GM19372 (cell line): ENCODE measurements around the gene OXT.
"Not testable (repeated sequence)": the region's sequence is repeated elsewhere in the genome, so short reads cannot be mapped to it uniquely, and the experiment has no call there.

Experiments
- ATAC-seq: cut with Tn5 transposase; IDR thresholded peaks from one replicate; pipeline ENCODE4 v1.9.1; 2021; ENCODE audit warnings: mild to moderate bottlenecking, low read depth, moderate library complexity; ENCODE audit not compliant: unreplicated experiment

OXT gene

GRCh38 chr20:3071610-3072529 lies at the start of gene OXT:
TSS of gene OXT (plus strand) at chr20:3071620. CDS start at chr20:3071656, 36 bp downstream.
- no peak for ATAC-seq

- ATAC-seq: no peak
Observed at GRCh38 chr20:3021777-3022176, 49.6 kb upstream of the OXT start.

DNA sequence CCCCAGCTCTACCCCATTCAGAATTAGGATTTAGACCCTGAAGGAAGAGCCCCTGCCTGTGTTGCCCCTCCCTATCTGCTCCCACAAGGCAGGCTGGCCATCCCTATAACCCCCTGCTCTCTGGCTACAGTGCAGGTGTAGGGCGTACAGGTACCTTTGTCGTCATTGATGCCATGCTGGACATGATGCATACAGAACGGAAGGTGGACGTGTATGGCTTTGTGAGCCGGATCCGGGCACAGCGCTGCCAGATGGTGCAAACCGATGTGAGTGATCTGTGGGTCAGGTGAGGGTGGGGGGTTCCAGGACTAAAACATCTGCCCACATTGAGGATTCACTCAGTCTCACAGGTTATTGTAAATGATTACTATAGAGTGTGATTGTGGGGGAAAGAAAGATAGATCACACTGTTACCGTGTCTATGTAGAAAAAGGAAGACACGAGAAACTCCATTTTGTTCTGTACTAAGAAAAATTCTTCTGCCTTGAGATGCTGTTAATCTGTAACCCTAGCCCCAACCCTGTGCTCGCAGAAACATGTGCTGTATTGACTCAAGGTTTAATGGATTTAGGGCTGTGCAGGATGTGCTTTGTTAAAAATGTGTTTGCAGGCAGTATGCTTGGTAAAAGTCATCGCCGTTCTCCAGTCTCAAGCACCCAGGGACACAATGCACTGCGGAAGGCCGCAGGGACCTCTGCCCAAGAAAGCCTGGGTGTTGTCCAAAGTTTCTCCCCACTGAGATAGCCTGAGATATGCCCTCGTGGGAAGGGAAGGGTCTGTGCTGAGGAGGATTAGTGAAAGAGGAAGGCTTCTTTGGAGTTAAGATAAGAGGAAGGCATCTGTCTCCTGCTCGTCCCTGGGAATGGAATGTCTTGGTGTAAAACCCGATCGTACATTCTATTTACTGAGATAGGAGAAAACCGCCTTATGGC lies 48.6 kb upstream of the OXT start:
- not testable (repeated sequence) for ATAC-seq

DNA sequence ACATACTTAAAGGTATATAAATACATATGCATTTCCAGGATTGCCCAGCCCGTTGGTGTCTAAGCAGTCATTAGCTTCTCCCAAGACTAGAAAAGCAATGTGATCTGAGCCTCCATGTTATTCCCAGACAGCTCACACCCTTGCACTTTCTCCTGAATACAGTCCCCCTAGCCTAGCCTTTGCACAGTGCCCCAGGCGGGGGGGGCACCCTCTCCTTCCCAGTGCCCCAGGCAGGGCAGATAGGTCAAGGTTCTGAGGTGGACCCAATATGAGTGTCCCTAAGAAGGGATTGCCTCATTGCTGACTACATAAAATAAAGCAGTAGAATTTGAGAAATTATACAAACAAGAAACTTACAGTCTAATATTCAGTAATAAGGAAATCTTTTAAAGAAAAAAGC lies 43.4 kb upstream of the OXT start:
- ATAC-seq: no peak

DNA sequence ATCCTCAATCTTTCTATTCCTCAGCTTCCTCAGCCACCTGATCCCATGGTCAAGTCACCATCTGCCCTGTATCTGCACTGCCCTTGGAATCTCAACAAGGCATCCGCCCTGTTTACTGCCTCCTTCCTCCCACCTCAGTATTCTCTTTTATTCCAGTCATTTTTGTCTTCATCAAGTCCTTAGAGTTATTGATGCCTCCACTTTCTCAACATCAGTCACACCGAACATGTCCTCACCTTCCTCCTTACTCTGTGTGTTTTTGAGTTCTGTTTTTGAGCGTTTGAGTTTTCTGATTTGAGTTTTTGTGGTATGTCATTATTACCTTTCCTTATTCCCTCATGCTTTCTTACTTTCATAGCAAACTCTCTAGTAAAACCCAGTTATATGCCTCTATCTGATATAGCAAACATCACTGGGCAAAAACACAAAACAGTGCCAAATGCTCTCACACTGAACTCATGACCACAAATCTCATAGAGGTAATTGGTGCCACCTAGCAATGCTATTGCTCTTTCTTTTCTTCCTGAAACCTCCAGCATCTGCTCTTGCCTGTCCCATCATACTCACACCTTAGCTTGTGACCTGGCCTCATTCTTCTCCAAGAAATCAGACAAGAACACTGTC lies 39.8 kb upstream of the OXT start:
- no peak for ATAC-seq

- no peak for ATAC-seq
Observed at GRCh38 chr20:3032624-3033023, 38.8 kb upstream of the OXT start.

DNA sequence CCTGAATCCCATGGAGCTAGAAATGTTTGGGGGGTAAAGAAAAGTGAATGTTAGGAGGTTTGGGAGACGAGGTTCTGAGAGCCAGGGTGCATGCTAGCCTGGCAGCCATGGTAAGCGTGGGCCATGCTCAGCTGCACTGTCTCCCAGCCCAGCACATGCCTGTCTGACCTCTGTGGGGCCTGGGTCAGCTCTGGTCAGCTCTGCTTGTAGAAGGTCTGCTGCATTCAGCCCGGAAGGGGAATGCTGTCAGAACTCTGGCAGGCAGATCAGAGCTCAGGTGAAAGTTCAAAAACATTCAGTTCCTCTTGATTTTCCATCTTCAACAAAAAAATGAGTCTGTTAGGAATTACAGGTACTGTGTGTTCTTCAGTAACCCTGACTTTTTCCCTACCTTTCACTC lies 33.8 kb upstream of the OXT start:
- ATAC-seq: no peak

- no peak for ATAC-seq
Observed at GRCh38 chr20:3038454-3038853, 33.0 kb upstream of the OXT start.

DNA sequence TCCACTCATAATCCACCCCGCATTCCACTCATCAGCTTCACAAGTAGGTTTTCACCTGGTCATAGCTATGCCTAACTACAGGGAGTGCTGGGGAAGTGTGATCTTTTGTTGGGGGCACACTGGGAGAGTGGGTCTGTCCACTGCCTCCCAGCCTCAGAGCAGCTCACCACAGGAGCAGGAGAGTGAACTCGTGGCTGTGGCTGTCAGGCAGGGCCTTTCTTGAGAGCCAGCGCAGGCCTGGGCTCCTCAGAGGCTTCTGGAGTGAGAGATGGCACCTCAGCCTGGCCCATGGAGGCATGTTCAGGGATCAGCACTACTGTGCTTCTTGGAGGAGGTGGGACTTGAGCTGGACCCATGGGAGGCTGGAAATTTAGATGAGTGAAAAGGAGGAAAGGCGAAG lies 32.0 kb upstream of the OXT start:
- no peak for ATAC-seq

DNA sequence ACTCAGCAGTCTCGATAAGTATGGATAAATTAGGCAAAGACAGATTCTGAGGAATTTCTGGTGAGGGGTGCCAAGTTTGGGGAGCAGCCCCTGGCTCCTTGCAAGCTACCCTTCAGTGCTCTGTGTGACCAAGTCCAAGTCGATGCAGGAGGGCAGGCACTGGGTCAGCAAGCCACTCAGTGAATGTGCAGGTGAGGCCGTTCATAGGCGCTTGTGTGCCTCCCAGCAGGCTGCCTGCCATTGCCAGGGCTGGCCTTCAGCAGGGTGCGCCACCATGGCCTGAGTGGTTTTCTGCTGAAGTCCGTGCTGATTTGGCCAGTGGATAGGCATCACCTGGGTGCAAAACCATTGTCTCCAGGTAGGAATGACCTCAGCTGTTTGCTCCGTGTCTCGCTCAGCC lies 31.3 kb upstream of the OXT start:
- no peak for ATAC-seq

DNA sequence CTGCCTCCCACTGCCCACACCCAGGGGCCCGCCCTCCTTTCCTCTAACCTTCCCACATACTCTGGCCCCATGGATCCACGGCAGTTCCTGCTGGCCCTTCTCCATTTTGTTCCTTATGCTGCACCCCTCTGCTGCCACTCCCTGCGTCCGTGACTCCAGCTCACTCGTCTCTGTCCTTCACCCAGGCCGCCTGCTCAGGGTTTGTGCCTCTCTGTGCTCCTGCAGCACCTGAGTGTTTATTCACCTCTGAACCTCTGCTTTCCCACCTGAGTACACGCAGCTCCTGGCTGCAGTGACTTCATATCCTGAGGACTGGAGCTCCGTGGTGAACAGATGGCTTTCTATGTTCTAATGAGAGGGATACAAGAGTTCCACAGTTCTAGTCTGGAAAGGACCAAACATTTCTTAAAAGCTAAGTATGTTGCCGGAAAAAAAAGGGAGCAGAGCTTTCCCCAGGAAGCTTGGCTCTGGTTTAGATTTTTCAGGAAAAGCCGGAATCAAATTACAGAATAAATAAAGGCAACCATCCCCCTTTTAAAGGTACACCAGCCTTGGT lies 29.5 kb upstream of the OXT start:
- no peak for ATAC-seq

DNA sequence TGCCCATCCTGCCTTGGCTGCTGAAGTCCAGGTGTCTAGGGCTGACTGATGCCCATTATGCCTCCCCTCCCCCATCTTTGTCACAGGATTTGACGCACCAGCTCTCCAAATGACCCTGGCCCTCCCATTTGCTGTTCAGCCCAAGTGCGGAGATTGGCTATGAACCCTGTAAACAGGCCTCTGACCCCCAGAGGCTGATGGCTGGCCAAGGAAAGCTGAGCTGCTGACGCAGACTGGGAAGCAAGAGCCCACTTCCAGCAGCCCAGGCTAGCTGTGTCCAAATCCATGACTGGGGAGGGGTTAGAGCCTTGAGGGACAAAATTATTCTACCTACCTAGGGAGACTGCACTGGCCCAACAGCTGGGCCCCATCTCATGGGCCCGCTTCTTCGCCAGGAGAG lies 28.8 kb upstream of the OXT start:
- ATAC-seq: no peak

- ATAC-seq: no peak
Observed at GRCh38 chr20:3043322-3043721, 28.1 kb upstream of the OXT start, which contains the start of gene GNRH2. TSS of gene GNRH2 (plus strand) at chr20:3043622. CDS start at chr20:3044415, 793 bp downstream.

- ATAC-seq: no peak
Observed at GRCh38 chr20:3044336-3044965, 27.0 kb upstream of the OXT start.

GRCh38 chr20:3045042-3045815 lies 26.2 kb upstream of the OXT start:
- ATAC-seq: peak; percentile 45

- ATAC-seq: peak; percentile 92
Observed at GRCh38 chr20:3045816-3046676, 25.4 kb upstream of the OXT start, which contains the start of gene MRPS26. TSS of gene MRPS26 (plus strand) at chr20:3046052. CDS start at chr20:3046069, 17 bp downstream.

DNA sequence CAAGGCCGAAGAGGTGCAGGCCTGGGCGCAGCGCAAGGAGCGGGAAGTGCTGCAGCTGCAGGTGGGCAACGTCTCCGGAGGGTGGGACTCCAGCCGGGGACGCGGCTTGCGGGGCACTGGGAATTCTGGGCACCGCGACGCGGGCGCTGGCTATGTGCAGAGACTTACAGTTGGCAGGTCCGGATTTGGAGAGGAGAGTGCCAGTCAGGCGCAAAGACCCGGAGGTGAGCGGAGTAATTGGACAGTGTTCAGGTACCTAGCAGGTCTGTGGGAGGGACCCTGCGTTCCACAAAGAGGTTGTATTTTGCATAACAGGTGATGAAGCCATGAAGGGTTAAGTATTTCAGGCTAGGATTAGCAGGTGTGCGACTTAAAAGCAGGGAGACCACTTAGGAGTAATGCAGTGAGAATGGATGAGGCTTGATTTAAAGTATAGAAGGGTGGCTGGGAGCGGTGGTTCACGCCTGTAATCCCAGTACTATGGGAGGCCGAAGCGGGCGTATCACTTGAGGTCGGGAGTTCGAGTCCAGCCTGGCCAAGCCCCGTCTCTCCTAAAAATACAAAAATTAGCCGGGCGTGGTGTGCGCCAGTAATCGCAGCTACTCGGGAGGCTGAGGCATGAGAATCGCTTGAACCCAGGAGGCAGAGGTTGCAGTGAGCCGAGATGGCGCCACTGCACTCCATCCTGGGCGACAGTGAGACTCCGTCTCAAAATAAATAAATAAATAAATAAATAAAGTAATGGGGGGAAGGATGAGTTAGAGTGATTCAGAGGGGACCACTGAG lies 24.6 kb upstream of the OXT start:
- no peak for ATAC-seq
